ENCODE results near the gene FAM53A.
"Not testable (repeated sequence)": the region's sequence is repeated elsewhere in the genome, so short reads cannot be mapped to it uniquely, and the experiment has no call there.

FAM53A gene

DNA sequence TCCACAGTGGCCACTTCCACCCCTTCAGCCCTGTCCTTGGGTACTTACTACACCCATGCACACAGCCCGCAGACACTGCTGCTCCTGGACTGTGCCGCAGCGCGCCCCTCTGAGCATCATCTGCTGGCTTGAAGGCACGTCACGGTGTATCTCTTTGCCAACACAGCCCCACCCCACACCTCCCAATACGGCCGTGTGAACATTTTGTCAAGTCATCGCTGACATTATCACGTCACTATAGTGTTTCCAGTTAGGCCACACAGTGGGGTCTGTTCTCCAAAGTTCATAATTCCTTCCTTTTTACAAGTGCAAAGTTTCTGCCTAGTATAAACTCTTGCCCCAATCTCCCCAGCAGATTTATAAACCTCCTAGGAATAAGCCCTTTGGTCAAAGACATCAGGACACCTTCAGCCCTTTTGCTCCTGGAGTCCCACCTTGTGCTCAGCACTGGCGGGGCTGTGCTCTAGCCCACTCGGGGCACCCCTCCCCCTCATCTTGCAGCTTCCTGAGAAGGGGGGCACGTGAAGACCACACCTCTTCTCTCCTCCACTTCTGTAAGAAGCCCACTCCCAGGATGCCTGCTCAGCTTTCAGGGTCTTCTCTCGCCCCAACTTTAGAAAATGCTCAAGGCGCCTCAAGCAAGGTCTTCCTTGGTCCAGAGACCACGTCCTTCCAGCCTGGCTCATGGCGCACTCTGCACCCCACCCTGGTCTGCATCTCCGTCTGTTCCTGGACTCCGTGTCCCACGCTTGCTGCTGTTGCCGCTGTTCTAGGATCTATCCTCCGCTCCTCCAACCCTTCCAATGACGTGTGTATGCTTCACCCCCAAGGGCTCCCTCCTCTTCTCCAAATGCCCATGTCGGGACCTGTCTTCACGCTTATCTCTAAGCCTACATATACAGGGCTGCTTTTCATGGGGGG is 7.2 kb downstream of the FAM53A start:
- no peak overlapping the region for H3K4me3 Mint-ChIP-seq
- H3K27me3 Mint-ChIP-seq, result no peaks in the 10 kb centered on the region
- H3K27ac Mint-ChIP-seq, result no peak overlapping the region
- H3K4me1 Mint-ChIP-seq, result no peaks in the 10 kb centered on the region
- no peaks in the 10 kb centered on the region for H3K9me3 Mint-ChIP-seq
- H3K36me3 Mint-ChIP-seq, result no peaks in the 10 kb centered on the region

DNA sequence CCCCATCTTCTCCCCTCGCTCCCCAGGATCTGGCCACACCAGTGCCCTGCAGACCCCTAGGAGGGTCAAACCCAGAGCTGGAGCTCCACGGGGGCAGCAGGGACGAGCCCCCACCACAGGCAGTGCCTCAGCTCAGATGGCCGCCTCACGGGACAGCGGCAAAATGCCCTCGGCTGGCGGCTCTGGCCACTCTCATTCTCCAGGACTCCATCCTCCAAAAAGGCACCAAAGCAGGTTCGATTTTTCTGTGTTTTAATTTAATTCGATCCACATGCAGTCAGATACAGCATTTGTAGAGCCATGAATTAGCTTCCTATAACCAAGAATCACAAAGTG is 8.3 kb downstream of the FAM53A start:
- no peak overlapping the region for H3K27ac Mint-ChIP-seq
- no peaks in the 10 kb centered on the region for H3K4me1 Mint-ChIP-seq
- no peak overlapping the region for H3K4me3 Mint-ChIP-seq
- H3K36me3 Mint-ChIP-seq, result peaks cover 1% of the 10 kb centered on the region
- no peaks in the 10 kb centered on the region for H3K27me3 Mint-ChIP-seq
- no peaks in the 10 kb centered on the region for H3K9me3 Mint-ChIP-seq

DNA sequence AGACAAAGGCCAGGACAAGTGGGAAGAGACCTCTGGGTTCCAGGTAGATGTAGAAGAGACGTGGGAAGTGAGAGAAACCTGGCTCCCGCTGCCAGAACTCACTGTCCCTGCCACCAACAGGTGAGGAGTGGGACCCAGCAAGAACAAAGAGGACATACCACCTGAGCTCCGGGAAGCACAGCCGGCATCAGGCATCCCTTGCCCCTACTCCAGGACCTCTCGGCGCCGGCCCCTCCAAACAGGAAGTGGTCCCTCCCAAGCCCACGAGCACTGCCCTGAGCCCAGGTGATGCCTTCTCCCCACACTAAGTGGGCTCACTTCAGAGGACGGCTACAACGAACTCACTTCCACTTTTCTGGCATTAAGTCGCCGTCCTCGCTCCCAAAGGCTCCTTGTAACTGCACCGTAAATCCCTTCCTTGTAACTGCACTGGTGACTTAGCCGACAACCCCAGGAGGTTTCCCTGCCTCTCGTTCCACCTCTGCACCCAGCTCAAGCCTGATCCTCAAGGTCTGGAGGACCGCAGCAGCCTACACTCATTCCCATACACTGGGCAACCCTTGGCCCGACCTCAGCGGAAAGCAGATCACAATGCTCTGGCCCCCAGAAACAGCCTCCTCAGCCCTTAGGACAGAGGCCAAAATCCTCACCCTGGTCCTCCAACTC is 8.8 kb downstream of the FAM53A start:
- no peak overlapping the region for H3K4me3 Mint-ChIP-seq
- H3K36me3 Mint-ChIP-seq, result peaks cover 1% of the 10 kb centered on the region
- no peak overlapping the region for H3K27ac Mint-ChIP-seq
- no peaks in the 10 kb centered on the region for H3K4me1 Mint-ChIP-seq
- H3K27me3 Mint-ChIP-seq, result no peaks in the 10 kb centered on the region
- H3K9me3 Mint-ChIP-seq, result no peaks in the 10 kb centered on the region

DNA sequence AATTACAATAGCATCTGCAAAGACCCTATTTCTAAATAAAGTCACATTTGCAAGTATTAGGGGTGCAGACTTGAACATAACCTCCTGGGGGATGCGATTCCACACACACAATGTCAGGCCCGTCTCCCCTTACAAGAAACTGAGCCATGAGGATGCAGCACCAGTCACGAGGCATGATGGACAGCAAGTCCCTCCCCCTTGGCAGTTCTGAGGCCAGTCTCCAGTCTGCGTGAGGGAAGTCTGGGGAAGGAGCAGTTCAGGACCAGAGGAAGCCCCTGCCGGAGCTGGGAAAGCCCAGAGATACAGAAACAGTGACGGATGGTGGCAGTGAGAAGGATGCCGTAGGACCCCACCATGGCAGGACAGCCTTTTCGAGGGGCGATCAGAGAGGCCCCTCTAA is 9.4 kb downstream of the FAM53A start:
- no peaks in the 10 kb centered on the region for H3K27me3 Mint-ChIP-seq
- H3K9me3 Mint-ChIP-seq, result no peaks in the 10 kb centered on the region
- H3K27ac Mint-ChIP-seq, result peak overlapping the region; percentile 46
- H3K4me1 Mint-ChIP-seq, result no peaks in the 10 kb centered on the region
- H3K4me3 Mint-ChIP-seq, result no peak overlapping the region
- peaks cover 1% of the 10 kb centered on the region for H3K36me3 Mint-ChIP-seq

DNA sequence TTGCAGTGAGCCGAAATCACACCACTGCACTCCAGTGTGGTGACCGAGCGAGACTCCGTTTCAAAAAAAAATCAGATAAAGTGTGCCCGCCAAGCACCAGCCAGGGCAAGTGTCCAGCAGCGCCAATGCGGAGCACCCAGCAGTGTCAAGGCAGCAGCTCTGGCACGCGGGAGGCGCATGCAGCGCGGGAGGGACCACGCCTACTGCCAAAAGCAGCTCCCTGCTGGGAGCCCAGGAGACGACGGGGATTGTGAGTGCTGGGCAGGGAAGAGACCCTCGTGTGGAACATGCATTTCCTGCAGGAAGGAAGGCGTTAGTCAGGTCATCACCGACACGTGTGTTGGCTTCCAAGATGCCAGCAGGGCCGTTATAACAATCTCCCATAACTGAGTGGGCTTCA is 10.4 kb downstream of the FAM53A start:
- H3K27ac Mint-ChIP-seq, result no peak overlapping the region
- no peaks in the 10 kb centered on the region for H3K9me3 Mint-ChIP-seq
- H3K27me3 Mint-ChIP-seq, result no peaks in the 10 kb centered on the region
- peaks cover 1% of the 10 kb centered on the region for H3K36me3 Mint-ChIP-seq
- H3K4me1 Mint-ChIP-seq, result no peaks in the 10 kb centered on the region
- no peak overlapping the region for H3K4me3 Mint-ChIP-seq

DNA sequence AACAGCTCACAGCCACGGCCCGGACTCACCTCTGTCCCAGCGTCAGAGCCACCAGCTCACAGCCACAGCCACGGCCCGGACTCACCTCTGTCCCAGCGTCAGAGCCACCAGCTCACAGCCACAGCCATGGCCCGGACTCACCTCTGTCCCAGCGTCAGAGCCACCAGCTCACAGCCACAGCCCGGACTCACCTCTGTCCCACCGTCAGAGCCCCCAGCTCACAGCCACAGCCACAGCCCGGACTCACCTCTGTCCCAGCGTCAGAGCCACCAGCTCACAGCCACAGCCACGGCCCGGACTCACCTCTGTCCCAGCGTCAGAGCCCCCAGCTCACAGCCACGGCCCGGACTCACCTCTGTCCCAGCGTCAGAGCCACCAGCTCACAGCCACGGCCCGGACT is 13.1 kb downstream of the FAM53A start:
- not testable (repeated sequence) for H3K4me3 Mint-ChIP-seq, H3K36me3 Mint-ChIP-seq, H3K27ac Mint-ChIP-seq, H3K9me3 Mint-ChIP-seq, H3K27me3 Mint-ChIP-seq, H3K4me1 Mint-ChIP-seq

DNA sequence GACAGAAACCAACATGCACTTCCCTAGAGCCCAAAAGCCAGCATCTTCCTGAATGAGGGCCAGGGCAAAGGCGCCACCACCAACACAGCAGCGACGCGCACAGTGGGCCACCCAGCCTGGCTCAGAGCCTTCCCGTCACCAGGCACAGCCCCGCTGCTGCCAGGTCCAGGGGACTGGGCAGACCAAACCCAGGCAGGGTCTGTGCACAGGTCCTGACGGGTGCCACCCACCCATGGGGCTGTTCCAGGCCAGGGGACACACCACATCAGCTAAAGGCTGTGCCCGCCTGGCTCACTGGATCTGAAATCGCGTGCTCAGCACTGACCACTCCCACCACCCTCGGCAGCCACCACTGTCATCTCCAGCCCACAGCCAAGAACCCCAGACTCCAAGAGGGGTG is 13.8 kb downstream of the FAM53A start:
- Mint-ChIP-seq H3K36me3 (peaks cover 1% of the 10 kb centered on the region), H3K4me1 (no peaks in the 10 kb centered on the region), H3K9me3 (no peaks in the 10 kb centered on the region), H3K27me3 (no peaks in the 10 kb centered on the region), H3K4me3 (no peak overlapping the region), H3K27ac (no peak overlapping the region)

DNA sequence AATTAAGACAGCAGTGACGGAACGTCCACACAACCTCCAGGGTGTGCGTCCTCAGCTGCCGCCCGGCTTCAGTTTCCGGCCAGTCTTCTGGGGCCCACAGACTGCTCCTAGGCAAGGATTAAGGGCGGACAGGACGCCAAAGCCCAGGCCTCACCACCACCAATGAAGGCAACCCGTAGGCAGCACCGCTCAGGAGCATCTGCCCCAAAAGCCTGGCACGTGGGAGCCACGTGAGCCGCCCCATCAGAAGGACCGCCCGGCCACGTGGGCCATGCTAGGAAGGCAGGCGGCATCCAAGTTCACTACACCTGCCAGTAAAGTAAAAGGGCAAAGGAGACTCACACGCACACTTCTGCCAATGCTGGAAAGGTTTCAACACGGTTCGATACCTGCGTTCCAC is 14.3 kb downstream of the FAM53A start:
- no peaks in the 10 kb centered on the region for H3K9me3 Mint-ChIP-seq
- H3K27ac Mint-ChIP-seq, result no peak overlapping the region
- no peak overlapping the region for H3K4me3 Mint-ChIP-seq
- peaks cover 1% of the 10 kb centered on the region for H3K36me3 Mint-ChIP-seq
- H3K4me1 Mint-ChIP-seq, result no peaks in the 10 kb centered on the region
- no peaks in the 10 kb centered on the region for H3K27me3 Mint-ChIP-seq

DNA sequence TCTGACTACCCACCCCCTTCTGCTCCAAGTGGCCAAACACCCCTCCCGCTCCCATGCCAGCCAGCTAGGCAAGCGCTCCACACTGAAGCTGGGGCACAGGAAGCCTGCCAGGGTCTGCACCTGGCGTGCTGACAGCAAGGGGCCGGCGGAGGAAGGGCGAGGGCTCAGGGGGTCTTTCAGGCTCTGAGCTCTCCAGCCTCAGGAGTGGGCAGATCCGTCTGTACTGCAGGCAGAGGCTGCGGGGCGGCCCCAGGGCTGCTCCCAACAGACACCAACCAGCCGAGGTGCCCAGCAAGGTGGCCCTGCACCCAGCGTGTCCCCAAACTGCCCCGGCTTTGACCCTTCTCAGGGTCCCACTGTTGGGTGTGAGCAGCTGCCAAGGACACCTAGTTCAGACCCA is 14.8 kb downstream of the FAM53A start:
- Mint-ChIP-seq H3K27me3 (no peaks in the 10 kb centered on the region), H3K36me3 (peaks cover 1% of the 10 kb centered on the region), H3K27ac (no peak overlapping the region), H3K4me1 (no peaks in the 10 kb centered on the region), H3K4me3 (no peak overlapping the region), H3K9me3 (no peaks in the 10 kb centered on the region)

DNA sequence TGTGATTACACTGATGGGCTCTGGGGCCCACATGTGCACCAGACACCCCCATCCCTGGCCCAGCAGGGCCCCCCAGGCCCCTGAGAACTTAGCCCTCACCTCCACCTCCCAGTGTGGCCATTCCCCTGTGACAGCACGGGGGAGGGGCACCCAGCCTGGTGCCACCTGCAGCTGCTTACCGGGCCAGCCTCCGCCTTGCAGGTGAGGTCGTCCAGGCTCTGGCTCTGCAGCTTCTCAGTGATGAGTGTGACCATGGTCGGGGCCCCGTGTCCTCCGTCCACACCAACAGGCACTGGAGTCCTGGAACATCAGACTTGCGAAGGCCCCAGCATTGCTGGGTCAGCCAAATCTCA is 15.6 kb downstream of the FAM53A start:
- H3K9me3 Mint-ChIP-seq, result no peaks in the 10 kb centered on the region
- H3K27ac Mint-ChIP-seq, result no peak overlapping the region
- no peak overlapping the region for H3K4me3 Mint-ChIP-seq
- no peaks in the 10 kb centered on the region for H3K4me1 Mint-ChIP-seq
- no peaks in the 10 kb centered on the region for H3K27me3 Mint-ChIP-seq
- peaks cover 1% of the 10 kb centered on the region for H3K36me3 Mint-ChIP-seq

DNA sequence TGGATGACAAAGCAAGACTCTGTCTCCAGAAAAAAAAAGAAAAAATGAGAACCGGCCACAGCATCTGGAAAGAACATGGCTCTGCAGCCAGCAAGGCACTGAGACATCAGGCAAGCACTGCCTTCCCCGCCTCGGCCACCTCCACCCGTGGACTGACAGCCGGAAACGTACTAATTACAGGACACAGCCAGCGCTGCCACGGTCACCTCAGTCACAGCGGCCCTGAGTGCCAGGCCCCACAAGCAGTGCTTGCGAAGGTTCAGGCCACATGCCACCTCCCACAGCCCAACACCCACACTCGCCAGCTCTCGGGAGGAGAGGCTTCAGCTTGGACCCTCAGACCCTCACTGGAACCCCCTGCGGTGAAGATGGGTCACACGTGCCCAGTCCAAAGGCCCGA is 16.8 kb downstream of the FAM53A start:
- no peaks in the 10 kb centered on the region for H3K9me3 Mint-ChIP-seq
- no peaks in the 10 kb centered on the region for H3K4me1 Mint-ChIP-seq
- peaks cover 1% of the 10 kb centered on the region for H3K36me3 Mint-ChIP-seq
- H3K27me3 Mint-ChIP-seq, result no peaks in the 10 kb centered on the region
- H3K27ac Mint-ChIP-seq, result peak overlapping the region; percentile 59
- no peak overlapping the region for H3K4me3 Mint-ChIP-seq

DNA sequence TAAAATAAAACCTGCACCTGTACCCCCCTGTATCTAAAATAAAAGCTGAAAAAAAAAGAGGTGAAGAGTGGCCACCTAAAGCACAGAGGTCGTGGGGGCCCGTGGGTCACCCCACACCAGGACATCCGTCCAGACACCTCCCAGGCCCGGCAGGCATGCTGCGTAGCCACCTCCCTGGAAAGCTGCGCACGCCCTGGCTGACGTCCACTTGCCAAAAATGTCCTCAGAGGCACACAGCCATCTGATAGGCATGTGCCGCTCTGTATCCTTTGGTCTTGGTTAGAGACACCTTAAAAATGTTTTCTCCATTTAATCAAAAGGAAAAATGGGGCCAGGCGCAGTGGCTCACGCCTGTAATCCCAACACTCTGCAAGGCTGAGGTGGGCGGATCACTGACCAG is 17.7 kb downstream of the FAM53A start:
- H3K9me3 Mint-ChIP-seq, result no peaks in the 10 kb centered on the region
- no peaks in the 10 kb centered on the region for H3K36me3 Mint-ChIP-seq
- no peaks in the 10 kb centered on the region for H3K4me1 Mint-ChIP-seq
- no peak overlapping the region for H3K27ac Mint-ChIP-seq
- H3K27me3 Mint-ChIP-seq, result no peaks in the 10 kb centered on the region
- no peak overlapping the region for H3K4me3 Mint-ChIP-seq

DNA sequence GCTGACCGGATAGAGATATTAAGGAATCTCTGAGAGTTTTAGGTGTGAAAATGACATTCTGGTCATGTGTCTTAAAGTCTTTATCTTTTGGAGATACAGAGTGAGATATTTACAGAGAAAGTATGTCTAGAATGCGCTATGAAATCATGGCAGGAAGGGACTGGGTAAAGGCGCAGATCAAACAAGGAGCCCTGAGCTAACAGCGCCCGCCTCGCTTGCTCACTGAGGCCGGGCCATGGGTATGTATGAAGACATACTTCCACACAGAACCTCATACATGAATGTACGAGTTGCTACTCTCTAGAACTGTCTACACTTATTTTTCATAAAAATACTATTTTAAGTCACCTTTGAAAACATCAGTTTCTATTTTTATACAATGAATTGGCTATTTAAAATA is 20.0 kb downstream of the FAM53A start:
- no peaks in the 10 kb centered on the region for H3K9me3 Mint-ChIP-seq
- no peak overlapping the region for H3K4me3 Mint-ChIP-seq

DNA sequence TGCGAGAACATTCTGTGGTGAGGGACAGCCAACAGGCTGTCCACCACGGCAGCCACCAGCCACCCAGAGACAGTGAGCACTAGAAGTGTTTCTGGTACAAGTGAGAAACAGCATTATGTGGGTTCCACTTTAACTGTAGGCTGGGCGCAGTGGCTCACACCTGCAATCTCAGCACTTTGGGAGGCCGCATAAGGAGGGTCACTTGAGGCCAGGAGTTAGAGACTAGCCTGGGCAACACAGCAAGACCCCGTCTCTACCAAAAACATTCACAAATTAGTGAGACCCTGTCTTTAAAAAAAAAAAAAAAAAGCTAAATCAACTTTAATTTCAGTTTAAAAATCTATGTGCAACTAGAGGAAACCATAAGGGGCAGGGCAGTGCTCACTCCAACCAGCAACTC is 20.6 kb downstream of the FAM53A start:
- Mint-ChIP-seq H3K9me3 (no peaks in the 10 kb centered on the region), H3K27ac (no peak overlapping the region), H3K4me3 (no peak overlapping the region), H3K4me1 (no peaks in the 10 kb centered on the region), H3K36me3 (no peaks in the 10 kb centered on the region), H3K27me3 (no peaks in the 10 kb centered on the region)

More for the DNA sequence above, 20.0 kb downstream of the FAM53A start:
- Mint-ChIP-seq H3K4me1 (no peaks in the 10 kb centered on the region), H3K36me3 (no peaks in the 10 kb centered on the region), H3K27ac (no peak overlapping the region), H3K27me3 (no peaks in the 10 kb centered on the region)

DNA sequence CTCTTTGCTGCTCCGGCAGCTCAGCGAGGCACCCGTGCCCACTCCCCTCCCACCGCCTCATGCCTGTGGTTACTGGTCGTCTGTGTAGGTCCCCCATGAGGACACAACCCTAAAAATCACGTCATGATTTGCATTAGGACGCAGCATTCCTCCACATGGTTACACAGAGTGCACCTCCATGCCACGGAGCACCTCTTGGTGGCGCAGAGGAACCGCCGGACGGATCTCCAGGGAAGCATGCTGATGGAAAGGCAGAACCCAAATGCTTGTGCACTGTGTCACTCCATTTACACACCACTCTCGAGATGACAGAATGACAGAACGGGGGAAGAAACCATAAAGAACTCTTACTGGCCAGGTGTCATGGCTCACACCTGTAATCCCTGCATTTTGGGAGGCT is 22.4 kb downstream of the FAM53A start:
- Mint-ChIP-seq H3K27ac (no peak overlapping the region), H3K4me1 (no peaks in the 10 kb centered on the region), H3K4me3 (no peak overlapping the region), H3K36me3 (no peaks in the 10 kb centered on the region), H3K9me3 (no peaks in the 10 kb centered on the region), H3K27me3 (no peaks in the 10 kb centered on the region)

DNA sequence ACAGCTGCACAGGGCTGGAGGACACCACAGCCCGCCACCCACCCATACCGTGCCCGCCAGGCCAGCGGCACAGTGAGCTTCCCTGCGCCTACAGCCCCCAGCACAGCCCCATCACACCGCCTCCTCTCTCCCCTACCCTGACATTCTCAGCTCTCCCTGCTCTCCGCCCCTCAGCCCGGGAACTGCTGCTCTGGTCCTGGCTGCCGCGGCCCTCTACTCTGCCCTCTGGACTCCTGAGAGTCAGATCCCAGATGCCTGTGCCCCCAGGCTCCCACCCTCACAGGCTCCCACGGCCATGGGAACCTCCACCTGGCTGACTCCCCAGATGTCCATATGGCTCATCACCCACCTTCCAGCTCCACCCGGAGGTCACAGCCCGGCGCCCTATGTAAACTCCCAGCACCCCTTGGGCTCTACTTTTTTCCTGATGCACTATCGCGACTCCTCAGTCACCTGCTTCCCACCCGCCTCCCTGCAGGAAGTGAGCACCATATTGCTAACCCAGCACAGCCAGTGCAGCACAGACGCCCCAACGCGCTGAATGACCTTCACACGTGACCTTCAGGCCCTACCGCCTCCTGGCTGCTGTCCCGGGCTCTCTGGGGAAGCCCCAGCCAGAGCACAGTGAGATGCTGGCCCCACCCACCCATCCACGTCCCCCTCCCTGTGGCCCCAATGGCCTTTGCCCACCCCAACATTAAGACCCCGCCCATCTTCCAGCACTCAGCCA is 23.0 kb downstream of the FAM53A start:
- Mint-ChIP-seq H3K4me1 (no peaks in the 10 kb centered on the region), H3K27me3 (no peaks in the 10 kb centered on the region), H3K9me3 (no peaks in the 10 kb centered on the region), H3K27ac (no peak overlapping the region), H3K4me3 (no peak overlapping the region), H3K36me3 (no peaks in the 10 kb centered on the region)
